MM.1S (cell line): Measurements from ENCODE around the gene USP6NL.

Experiments used
- DNase-seq: peaks from one replicate; pipeline ENCODE4 v3.0.0-alpha.2; 2015
- H2AFZ ChIP-seq: fragments of 300-600 bp; sonication (generic); 2 replicates; pipeline ENCODE4 v1.6.0; 2016; ENCODE audit warnings: antibody characterized with exemption, low read length
- H3F3A ChIP-seq: fragments of 300-600 bp; sonication (generic); 2 replicates; pipeline ENCODE4 v1.6.1; 2016; ENCODE audit warnings: mild to moderate bottlenecking, antibody characterized with exemption, low read length, moderate library complexity, mixed read lengths; ENCODE audit not compliant: insufficient read depth
- H3K27ac ChIP-seq: fragments of 300-600 bp; sonication (generic); 2 replicates; pipeline ENCODE4 v1.5.1; 2016; ENCODE audit warnings: mild to moderate bottlenecking, low read length
- H3K27me3 ChIP-seq: fragments of 300-600 bp; sonication (generic); replicated peaks from 2 replicates; pipeline ENCODE4 v1.6.0; 2016; ENCODE audit warnings: low read length; ENCODE audit not compliant: insufficient read depth
- H3K36me3 ChIP-seq: fragments of 300-600 bp; sonication (generic); replicated peaks from 2 replicates; pipeline ENCODE4 v1.6.1; 2016; ENCODE audit warnings: mild to moderate bottlenecking, low read length, mixed read lengths; ENCODE audit not compliant: insufficient read depth
- H3K4me1 ChIP-seq: fragments of 300-600 bp; sonication (generic); 2 replicates; pipeline ENCODE4 v1.6.1; 2016; ENCODE audit warnings: low read length, mixed read lengths
- H3K4me2 ChIP-seq: fragments of 300-600 bp; sonication (generic); 2 replicates; pipeline ENCODE4 v1.6.0; 2016; ENCODE audit warnings: low read depth, low read length
- H3K4me3 ChIP-seq: fragments of 300-600 bp; sonication (generic); 2 replicates; pipeline ENCODE4 v1.5.1; 2016; ENCODE audit warnings: low read length, mixed read lengths
- H3K79me2 ChIP-seq: fragments of 300-600 bp; sonication (generic); 2 replicates; pipeline ENCODE4 v1.6.1; 2016; ENCODE audit warnings: mixed run types, low read length, mixed read lengths
- H3K9ac ChIP-seq: fragments of 300-600 bp; sonication (generic); 2 replicates; pipeline ENCODE4 v1.6.1; 2016; ENCODE audit warnings: low read length, mixed read lengths
- H3K9me2 ChIP-seq: fragments of 300-600 bp; sonication (generic); replicated peaks from 2 replicates; pipeline ENCODE4 v1.6.1; 2016; ENCODE audit warnings: mild to moderate bottlenecking, low read length, mixed read lengths; ENCODE audit not compliant: insufficient read depth
- H3K9me3 ChIP-seq: fragments of 300-600 bp; sonication (generic); replicated peaks from 2 replicates; pipeline ENCODE4 v1.6.1; 2016; ENCODE audit warnings: mild to moderate bottlenecking, low read length, mixed read lengths; ENCODE audit not compliant: insufficient read depth
- H4K20me1 ChIP-seq: fragments of 300-600 bp; sonication (generic); 2 replicates; pipeline ENCODE4 v1.6.1; 2016; ENCODE audit warnings: mild to moderate bottlenecking, low read length, moderate library complexity, mixed read lengths; ENCODE audit not compliant: insufficient read depth
- EZH2 ChIP-seq: fragments of 300-600 bp; sonication (generic); optimal IDR thresholded peaks from 2 replicates; pipeline ENCODE3; 2017; ENCODE audit warnings: low read depth, mild to moderate bottlenecking, antibody characterized with exemption, low read length, mixed read lengths
- EZH2phosphoT487 ChIP-seq: fragments of 300-600 bp; sonication (generic); IDR thresholded peaks from 2 replicates; pipeline ENCODE4 v1.6.1; 2018; ENCODE audit warnings: antibody characterized with exemption, low read length
- TF ChIP-seq, protein P1 (sequence below): fragments of 300-600 bp; sonication (generic); IDR thresholded peaks from 2 replicates; pipeline ENCODE4 v1.5.1; 2016; ENCODE audit warnings: antibody characterized with exemption, low read length, mixed read lengths

Gene USP6NL

GRCh38 chr10:11480687-11481086 lies 130.8 kb downstream of the USP6NL start:
- no peak overlapping the region for H3K9ac ChIP-seq
- H3K4me3 ChIP-seq, result no peak overlapping the region
- H4K20me1 ChIP-seq, result no peaks in the 10 kb centered on the region
- H2AFZ ChIP-seq, result no peak overlapping the region
- H3F3A ChIP-seq, result no peaks in the 10 kb centered on the region
- no peak for DNase-seq
- H3K27me3 ChIP-seq, result no peaks in the 10 kb centered on the region
- TF ChIP-seq, protein P1, sequence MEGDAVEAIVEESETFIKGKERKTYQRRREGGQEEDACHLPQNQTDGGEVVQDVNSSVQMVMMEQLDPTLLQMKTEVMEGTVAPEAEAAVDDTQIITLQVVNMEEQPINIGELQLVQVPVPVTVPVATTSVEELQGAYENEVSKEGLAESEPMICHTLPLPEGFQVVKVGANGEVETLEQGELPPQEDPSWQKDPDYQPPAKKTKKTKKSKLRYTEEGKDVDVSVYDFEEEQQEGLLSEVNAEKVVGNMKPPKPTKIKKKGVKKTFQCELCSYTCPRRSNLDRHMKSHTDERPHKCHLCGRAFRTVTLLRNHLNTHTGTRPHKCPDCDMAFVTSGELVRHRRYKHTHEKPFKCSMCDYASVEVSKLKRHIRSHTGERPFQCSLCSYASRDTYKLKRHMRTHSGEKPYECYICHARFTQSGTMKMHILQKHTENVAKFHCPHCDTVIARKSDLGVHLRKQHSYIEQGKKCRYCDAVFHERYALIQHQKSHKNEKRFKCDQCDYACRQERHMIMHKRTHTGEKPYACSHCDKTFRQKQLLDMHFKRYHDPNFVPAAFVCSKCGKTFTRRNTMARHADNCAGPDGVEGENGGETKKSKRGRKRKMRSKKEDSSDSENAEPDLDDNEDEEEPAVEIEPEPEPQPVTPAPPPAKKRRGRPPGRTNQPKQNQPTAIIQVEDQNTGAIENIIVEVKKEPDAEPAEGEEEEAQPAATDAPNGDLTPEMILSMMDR, result no peak
- TF ChIP-seq EZH2phosphoT487 (no peak), EZH2 (no peak)
- H3K9me2 ChIP-seq, result no peaks in the 10 kb centered on the region
- no peaks in the 10 kb centered on the region for H3K4me1 ChIP-seq
- H3K4me2 ChIP-seq, result no peak overlapping the region
- no peaks in the 10 kb centered on the region for H3K79me2 ChIP-seq
- no peak overlapping the region for H3K27ac ChIP-seq
- H3K36me3 ChIP-seq, result no peaks in the 10 kb centered on the region
- H3K9me3 ChIP-seq, result no peaks in the 10 kb centered on the region

DNA sequence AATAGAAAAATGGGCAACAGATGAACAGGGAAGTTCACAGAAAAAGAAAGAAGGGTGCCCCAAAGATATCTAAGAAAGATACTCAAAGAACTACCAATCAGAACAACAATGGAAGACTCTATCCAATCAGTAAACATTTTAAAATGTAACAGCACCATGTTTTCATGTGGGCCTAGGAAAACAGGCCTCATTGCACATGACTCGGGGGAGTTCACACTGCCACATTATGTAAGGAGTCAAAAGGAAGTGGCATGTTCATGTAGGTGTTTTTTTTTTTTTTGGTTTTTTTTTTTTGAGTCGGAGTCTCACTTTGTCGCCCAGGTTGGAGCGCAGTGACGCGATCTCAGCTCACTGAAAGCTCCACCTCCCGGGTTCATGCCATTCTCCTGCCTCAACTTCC lies 132.2 kb downstream of the USP6NL start:
- no peaks in the 10 kb centered on the region for H4K20me1 ChIP-seq
- H3K36me3 ChIP-seq, result no peaks in the 10 kb centered on the region
- no peaks in the 10 kb centered on the region for H3K27me3 ChIP-seq
- no peak overlapping the region for H3K4me3 ChIP-seq
- H3K27ac ChIP-seq, result no peak overlapping the region
- H3K4me1 ChIP-seq, result no peaks in the 10 kb centered on the region
- H2AFZ ChIP-seq, result no peak overlapping the region
- no peak for DNase-seq
- TF ChIP-seq EZH2phosphoT487 (no peak), EZH2 (no peak)
- H3K9ac ChIP-seq, result no peak overlapping the region
- H3K9me3 ChIP-seq, result no peaks in the 10 kb centered on the region
- no peak overlapping the region for H3K4me2 ChIP-seq
- H3K9me2 ChIP-seq, result no peaks in the 10 kb centered on the region
- H3K79me2 ChIP-seq, result no peaks in the 10 kb centered on the region
- no peaks in the 10 kb centered on the region for H3F3A ChIP-seq

DNA sequence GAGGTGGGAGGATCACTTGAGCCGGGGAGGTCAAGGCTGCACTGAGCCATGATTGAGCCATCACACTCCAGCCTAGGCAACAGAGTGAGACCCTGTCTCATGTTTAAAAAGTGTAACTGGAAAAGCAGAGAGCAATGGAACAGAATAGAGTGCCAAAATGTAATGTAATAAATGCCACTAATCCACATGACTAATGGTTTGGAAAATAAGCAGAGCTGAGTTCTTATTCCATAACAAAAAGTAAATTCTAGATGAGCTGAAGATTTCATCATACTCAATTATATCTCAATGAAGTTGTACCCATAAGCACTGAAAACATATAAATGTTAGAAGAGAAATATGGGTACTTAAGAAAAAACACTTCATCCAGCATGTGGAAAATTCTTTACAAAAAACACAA lies 132.6 kb downstream of the USP6NL start:
- H3K4me3 ChIP-seq, result no peak overlapping the region
- H3K4me1 ChIP-seq, result no peaks in the 10 kb centered on the region
- no peaks in the 10 kb centered on the region for H3K79me2 ChIP-seq
- no peak for DNase-seq
- H3K4me2 ChIP-seq, result no peak overlapping the region
- H3K27me3 ChIP-seq, result no peaks in the 10 kb centered on the region
- no peak overlapping the region for H2AFZ ChIP-seq
- H3F3A ChIP-seq, result no peaks in the 10 kb centered on the region
- no peak overlapping the region for H3K9ac ChIP-seq
- no peak for TF ChIP-seq EZH2
- TF ChIP-seq, protein P1, result no peak
- no peak for TF ChIP-seq EZH2phosphoT487
- no peak overlapping the region for H3K27ac ChIP-seq
- no peaks in the 10 kb centered on the region for H3K36me3 ChIP-seq
- no peaks in the 10 kb centered on the region for H4K20me1 ChIP-seq
- H3K9me2 ChIP-seq, result no peaks in the 10 kb centered on the region
- no peaks in the 10 kb centered on the region for H3K9me3 ChIP-seq

DNA sequence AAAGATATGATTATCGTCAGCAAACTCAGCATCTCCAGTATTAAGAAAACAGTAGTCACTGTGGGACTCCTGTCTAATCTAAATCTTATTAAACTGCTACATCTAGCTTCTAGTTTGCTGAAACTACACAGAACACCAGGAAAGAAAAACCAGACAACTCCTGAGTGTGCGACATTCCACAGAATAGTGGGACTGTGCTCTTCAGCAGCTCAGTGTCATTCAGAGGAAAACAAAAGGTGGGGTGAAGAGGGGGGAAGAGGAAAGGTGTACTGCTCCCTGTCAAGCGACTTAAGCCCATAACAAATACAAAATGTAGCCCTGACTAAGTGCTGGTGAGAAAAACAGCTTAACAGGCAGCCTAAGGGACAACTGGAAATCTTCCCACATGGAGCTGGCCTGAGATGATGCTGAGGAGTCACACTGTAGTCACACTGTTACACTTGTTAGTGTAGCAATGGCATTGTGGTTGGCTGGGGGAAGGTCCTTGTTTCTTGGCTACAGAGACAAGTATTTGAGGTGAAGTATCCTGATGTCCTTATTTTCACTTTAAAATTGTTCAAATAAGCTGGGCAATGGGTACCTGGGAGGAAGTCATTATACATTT lies 135.5 kb downstream of the USP6NL start:
- Histone ChIP-seq H3K4me1 (no peaks in the 10 kb centered on the region), H3K9me3 (no peaks in the 10 kb centered on the region), H3K27me3 (no peaks in the 10 kb centered on the region), H3F3A (no peaks in the 10 kb centered on the region), H2AFZ (no peak overlapping the region), H3K9ac (no peak overlapping the region), H3K4me2 (no peak overlapping the region), H4K20me1 (no peaks in the 10 kb centered on the region), H3K36me3 (no peaks in the 10 kb centered on the region), H3K4me3 (no peak overlapping the region), H3K79me2 (no peaks in the 10 kb centered on the region), H3K9me2 (no peaks in the 10 kb centered on the region), H3K27ac (no peak overlapping the region)
- TF ChIP-seq, protein P1, result no peak
- TF ChIP-seq EZH2phosphoT487, result no peak
- no peak for TF ChIP-seq EZH2
- DNase-seq, result no peak
